ENCODE data around the gene KRTAP1-1. TPM values are rescaled to one million over a fixed set of nuclear protein-coding genes. Genes with fewer than 3 reads are reported as not detected.

Gene KRTAP1-1
- total and polyA plus RNA-seq, 2 donors (not counting 1 experiment from before 2014, with no cell fraction given), result not detected

- Histone ChIP-seq H3K4me3 (ENCODE audit: control extremely low read depth in 1 of 5, extremely low read depth in 1 of 5, insufficient read depth in 1 of 5, low read depth in 2 of 5, low read length in 4 of 5) (no peak overlapping the region), H3K9ac (ENCODE audit: low read length) (no peak overlapping the region), H3K79me2 (ENCODE audit: control insufficient read depth, insufficient read depth, low read length) (no peaks in the 10 kb centered on the region), H2AFZ (ENCODE audit: insufficient read depth, low read depth, low read length, poor library complexity, severe bottlenecking) (no peak overlapping the region), H3K4me1 (ENCODE audit: control insufficient read depth in 2 of 2, insufficient read depth in 2 of 2, low read length in 2 of 2) (no peaks in the 10 kb centered on the region), H4K20me1 (ENCODE audit: control insufficient read depth, insufficient read depth, low read length, poor library complexity, severe bottlenecking) (no peaks in the 10 kb centered on the region), H3K36me3 (replicated peaks in 1 of 2; ENCODE audit: control extremely low read depth in 1 of 2, control insufficient read depth in 1 of 2, extremely low read depth in 1 of 2, insufficient read depth in 2 of 2, low read length in 1 of 2) (no peaks in the 10 kb centered on the region), H3K4me2 (replicated peaks; ENCODE audit: low read depth, low read length, poor library complexity, severe bottlenecking) (no peak overlapping the region), H3K9me3 (ENCODE audit: control extremely low read depth in 1 of 3, control insufficient read depth in 2 of 3, insufficient read depth in 1 of 3, low read length in 2 of 3) (peaks cover 0 to 5% (median 0%) of the 10 kb centered on the region in 3 donors), H3K27ac (ENCODE audit: low read length in 2 of 2) (no peak overlapping the region), H3K27me3 (replicated peaks in 1 of 4; ENCODE audit: control extremely low read depth in 1 of 4, control insufficient read depth in 3 of 4, insufficient read depth in 4 of 4, low read length in 3 of 4) (no peaks in the 10 kb centered on the region)
- 88% methylated on average over 12 of the region's 13 CpGs for WGBS (ENCODE audit: insufficient coverage)
- intact Hi-C loops (cut with micrococcal nuclease), result no loop called here
- Mint-ChIP-seq H3K27ac (no peak overlapping the region), H3K4me3 (no peak overlapping the region), H3K27me3 (peaks cover 21% of the 10 kb centered on the region), H3K9me3 (ENCODE audit: insufficient read depth) (peaks cover 3% of the 10 kb centered on the region), H3K4me1 (no peaks in the 10 kb centered on the region)
- TF ChIP-seq CTCF (IDR thresholded peaks at IDR 0.05) (no peak), EZH2 (IDR thresholded peaks at IDR 0.05; ENCODE audit: borderline replicate concordance, insufficient read depth, low read depth, low read length, poor library complexity, severe bottlenecking) (no peak)
- DNase-seq, result no peak
- no peak for ATAC-seq (ENCODE audit: low read depth)
- CTCF ChIA-PET, result no interaction called here
- POLR2A ChIA-PET, result no interaction called here
Measured at GRCh38 chr17:41016578-41017215, 24.6 kb downstream of the KRTAP1-1 start.

- H3K4me3 Mint-ChIP-seq, result no peak overlapping the region
- Histone ChIP-seq H2AFZ (ENCODE audit: insufficient read depth, low read depth, low read length, poor library complexity, severe bottlenecking) (no peak overlapping the region), H3K9me3 (ENCODE audit: control extremely low read depth in 1 of 3, control insufficient read depth in 2 of 3, insufficient read depth in 1 of 3, low read length in 2 of 3) (no peaks in the 10 kb centered on the region), H3K27me3 (replicated peaks in 1 of 4; ENCODE audit: control extremely low read depth in 1 of 4, control insufficient read depth in 3 of 4, insufficient read depth in 4 of 4, low read length in 3 of 4) (no peaks in the 10 kb centered on the region), H3K4me3 (ENCODE audit: control extremely low read depth in 1 of 5, extremely low read depth in 1 of 5, insufficient read depth in 1 of 5, low read depth in 2 of 5, low read length in 4 of 5) (no peak overlapping the region), H3K27ac (ENCODE audit: low read length in 2 of 2) (no peak overlapping the region), H3K36me3 (replicated peaks in 1 of 2; ENCODE audit: control extremely low read depth in 1 of 2, control insufficient read depth in 1 of 2, extremely low read depth in 1 of 2, insufficient read depth in 2 of 2, low read length in 1 of 2) (no peaks in the 10 kb centered on the region), H3K4me2 (replicated peaks; ENCODE audit: low read depth, low read length, poor library complexity, severe bottlenecking) (no peak overlapping the region), H3K4me1 (ENCODE audit: control insufficient read depth in 2 of 2, insufficient read depth in 2 of 2, low read length in 2 of 2) (no peaks in the 10 kb centered on the region), H3K79me2 (ENCODE audit: control insufficient read depth, insufficient read depth, low read length) (no peaks in the 10 kb centered on the region), H4K20me1 (ENCODE audit: control insufficient read depth, insufficient read depth, low read length, poor library complexity, severe bottlenecking) (no peaks in the 10 kb centered on the region), H3K9ac (ENCODE audit: low read length) (no peak overlapping the region)
- WGBS (ENCODE audit: insufficient coverage), result 89% methylated on average over 4 of the region's 7 CpGs
- no peak for TF ChIP-seq EZH2 (IDR thresholded peaks at IDR 0.05; ENCODE audit: borderline replicate concordance, insufficient read depth, low read depth, low read length, poor library complexity, severe bottlenecking)
- no peak for TF ChIP-seq CTCF (IDR thresholded peaks at IDR 0.05)
- ATAC-seq (ENCODE audit: low read depth), result no peak
- H3K27me3 Mint-ChIP-seq, result peaks cover 14% of the 10 kb centered on the region
- CTCF ChIA-PET, result no interaction called here
- no peaks in the 10 kb centered on the region for H3K9me3 Mint-ChIP-seq (ENCODE audit: insufficient read depth)
- intact Hi-C loops (cut with micrococcal nuclease), result no loop called here
- no peak for DNase-seq
- no peaks in the 10 kb centered on the region for H3K4me1 Mint-ChIP-seq
- POLR2A ChIA-PET, result no interaction called here
- H3K27ac Mint-ChIP-seq, result no peak overlapping the region
Measured at GRCh38 chr17:41015454-41015853, 25.8 kb downstream of the KRTAP1-1 start.

All from B cell (primary cell).